Measurements from ENCODE around the gene C5orf15.
A peak's percentile ranks its signal among the peaks of the same experiment; 100 is the strongest.

C5orf15 gene

GRCh38 chr5:133969654-133970324 is 1.4 kb upstream of the C5orf15 start:
- no peak for TF ChIP-seq ZFX (IDR thresholded peaks at IDR 0.05)
- TF ChIP-seq, protein P1, sequence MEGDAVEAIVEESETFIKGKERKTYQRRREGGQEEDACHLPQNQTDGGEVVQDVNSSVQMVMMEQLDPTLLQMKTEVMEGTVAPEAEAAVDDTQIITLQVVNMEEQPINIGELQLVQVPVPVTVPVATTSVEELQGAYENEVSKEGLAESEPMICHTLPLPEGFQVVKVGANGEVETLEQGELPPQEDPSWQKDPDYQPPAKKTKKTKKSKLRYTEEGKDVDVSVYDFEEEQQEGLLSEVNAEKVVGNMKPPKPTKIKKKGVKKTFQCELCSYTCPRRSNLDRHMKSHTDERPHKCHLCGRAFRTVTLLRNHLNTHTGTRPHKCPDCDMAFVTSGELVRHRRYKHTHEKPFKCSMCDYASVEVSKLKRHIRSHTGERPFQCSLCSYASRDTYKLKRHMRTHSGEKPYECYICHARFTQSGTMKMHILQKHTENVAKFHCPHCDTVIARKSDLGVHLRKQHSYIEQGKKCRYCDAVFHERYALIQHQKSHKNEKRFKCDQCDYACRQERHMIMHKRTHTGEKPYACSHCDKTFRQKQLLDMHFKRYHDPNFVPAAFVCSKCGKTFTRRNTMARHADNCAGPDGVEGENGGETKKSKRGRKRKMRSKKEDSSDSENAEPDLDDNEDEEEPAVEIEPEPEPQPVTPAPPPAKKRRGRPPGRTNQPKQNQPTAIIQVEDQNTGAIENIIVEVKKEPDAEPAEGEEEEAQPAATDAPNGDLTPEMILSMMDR (conservative IDR thresholded peaks at IDR 0.05): no peak
- no peak overlapping the region for H3K27ac ChIP-seq

DNA sequence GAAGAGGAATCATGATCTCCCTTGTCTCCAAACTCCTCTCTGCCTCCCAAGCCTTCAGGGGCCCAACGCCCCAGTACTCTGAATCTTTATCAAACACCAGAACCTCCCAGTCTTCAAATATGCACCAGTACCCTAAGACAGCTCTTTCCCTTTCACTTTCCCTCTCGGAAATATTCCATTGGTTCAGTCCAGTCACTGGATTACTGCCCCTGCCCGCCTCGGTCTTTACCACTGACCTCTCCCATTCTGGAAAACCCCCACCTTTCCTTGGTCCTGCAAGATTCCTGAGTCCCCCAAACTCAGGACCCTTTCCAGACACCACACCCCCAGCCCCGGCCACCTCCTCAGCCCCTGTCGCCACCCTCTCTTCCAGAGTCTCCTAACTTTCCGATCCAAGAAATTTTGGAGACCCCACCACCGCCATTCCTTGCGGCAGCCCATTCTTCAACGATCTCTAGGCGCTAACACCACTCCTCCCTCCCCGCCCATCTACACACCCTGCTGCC is 674 bp downstream of the C5orf15 start:
- peak overlapping the region; percentile 77 for H3K27ac ChIP-seq
- TF ChIP-seq ZFX (IDR thresholded peaks at IDR 0.05): no peak
- TF ChIP-seq, protein P1 (conservative IDR thresholded peaks at IDR 0.05): no peak

- no peak overlapping the region for H3K27ac ChIP-seq
Measured at GRCh38 chr5:133967124-133967523, 1.3 kb downstream of the C5orf15 start.

DNA sequence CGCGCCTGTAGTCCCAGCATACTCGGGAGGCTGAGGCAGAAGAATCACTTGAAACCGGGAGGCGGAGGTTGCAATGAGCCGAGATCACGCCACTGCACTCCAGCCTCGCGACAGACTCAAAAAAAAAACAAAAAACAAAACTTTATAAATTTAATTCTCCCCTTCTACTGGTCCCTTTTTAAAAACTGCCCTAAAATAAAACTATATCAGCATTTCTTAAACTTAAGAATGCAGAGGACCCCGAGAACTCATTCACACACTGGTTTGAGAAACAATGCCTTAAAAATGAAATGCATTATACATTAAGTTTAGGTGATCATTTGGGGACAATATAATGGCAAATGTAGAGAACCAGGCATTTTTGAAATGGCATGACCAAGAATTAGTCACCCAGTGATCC is 2.3 kb downstream of the C5orf15 start:
- no peak overlapping the region for H3K27ac ChIP-seq
- TF ChIP-seq, protein P1 (conservative IDR thresholded peaks at IDR 0.05): no peak
- TF ChIP-seq ZFX (IDR thresholded peaks at IDR 0.05): no peak

More at GRCh38 chr5:133967124-133967523, 1.3 kb downstream of the C5orf15 start:
- TF ChIP-seq, protein P1 (conservative IDR thresholded peaks at IDR 0.05): no peak
- no peak for TF ChIP-seq ZFX (IDR thresholded peaks at IDR 0.05)

DNA sequence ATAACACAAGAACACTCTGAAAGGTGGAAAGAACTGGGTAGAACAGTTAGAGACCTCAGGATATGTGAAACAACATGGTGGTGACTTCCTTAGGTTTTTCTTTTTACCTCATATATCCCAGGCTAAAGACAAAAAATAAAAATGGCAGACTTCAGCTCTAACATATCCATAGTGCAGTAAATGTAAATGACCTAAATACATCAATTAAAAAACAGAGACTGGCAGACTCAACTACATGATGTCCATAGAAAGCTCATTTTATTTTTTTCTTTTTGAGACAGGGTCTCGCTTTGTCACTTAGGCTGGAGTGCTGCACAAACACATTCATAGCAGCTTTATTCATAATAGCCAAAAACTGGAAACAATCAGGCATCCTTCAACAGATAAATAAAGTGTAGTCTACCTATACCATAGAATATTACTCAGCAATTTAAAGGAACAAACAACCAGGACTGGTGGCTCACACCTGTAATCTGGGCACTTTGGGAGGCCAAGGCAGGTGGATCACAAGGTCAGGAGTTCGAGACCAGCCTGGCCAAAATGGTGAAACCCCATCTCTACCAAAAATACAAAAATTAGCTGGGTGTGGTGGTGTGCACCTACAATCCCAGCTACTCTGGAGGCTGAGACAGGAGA is 4.8 kb downstream of the C5orf15 start:
- H3K27ac ChIP-seq: no peak overlapping the region
- TF ChIP-seq, protein P1 (conservative IDR thresholded peaks at IDR 0.05): no peak
- TF ChIP-seq ZFX (IDR thresholded peaks at IDR 0.05): no peak

DNA sequence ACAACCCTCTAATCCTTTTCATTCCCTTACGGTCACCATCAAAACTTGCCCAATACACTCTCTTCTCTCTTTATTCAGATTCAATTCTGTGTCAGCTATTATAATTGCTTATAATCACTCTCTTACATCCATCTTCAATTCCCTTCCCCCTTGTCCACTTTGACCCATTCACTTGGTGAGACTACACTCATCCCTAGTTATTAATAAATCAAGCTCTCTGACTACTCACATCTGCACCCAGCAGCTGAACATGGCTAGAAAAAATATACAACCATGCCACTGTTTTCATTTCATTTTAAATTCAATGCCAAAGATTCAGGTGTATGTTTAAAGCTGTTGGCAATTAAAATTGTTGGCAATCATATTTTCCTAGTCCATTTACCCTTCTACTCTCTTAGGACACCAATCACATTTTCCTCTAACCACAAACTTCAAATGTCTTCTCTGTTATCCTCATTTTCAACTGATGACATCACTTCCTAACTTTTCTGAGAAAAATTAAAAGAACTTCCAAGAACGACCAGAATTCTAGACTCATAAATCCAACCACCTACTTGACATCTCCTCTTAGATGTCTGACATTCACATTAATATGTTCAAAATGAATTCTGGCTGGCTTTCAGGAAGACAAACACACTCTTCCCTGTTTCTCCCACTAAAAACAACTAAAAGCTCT is 5.5 kb downstream of the C5orf15 start:
- no peak for TF ChIP-seq ZFX (IDR thresholded peaks at IDR 0.05)
- TF ChIP-seq, protein P1 (conservative IDR thresholded peaks at IDR 0.05): no peak
- no peak overlapping the region for H3K27ac ChIP-seq

GRCh38 chr5:133962131-133962530 is 6.3 kb downstream of the C5orf15 start:
- TF ChIP-seq, protein P1 (conservative IDR thresholded peaks at IDR 0.05): no peak
- no peak for TF ChIP-seq ZFX (IDR thresholded peaks at IDR 0.05)
- no peak overlapping the region for H3K27ac ChIP-seq
